T-helper 17 cell (primary cell): ENCODE results near the gene MRPS18B. TPM values are rescaled to one million over a fixed set of nuclear protein-coding genes. Genes with fewer than 3 reads are reported as not detected.
A peak's percentile ranks its signal among the peaks of the same experiment; 100 is the strongest.
"Not testable (repeated sequence)": the region's sequence is repeated elsewhere in the genome, so short reads cannot be mapped to it uniquely, and the experiment has no call there.

Source experiments
- ATAC-seq: fragments of 150-1000 bp; cut with Tn5 transposase; 2 replicates; pipeline ENCODE4 v1.10.0; 2021; ENCODE audit warnings: mild to moderate bottlenecking, moderate library complexity
- DNase-seq, 3 donors: peaks; one replicate each; pipeline versions ENCODE4 v3.0.0 to v3.0.0-alpha.2; 2020 to 2021
- H3K9me3 ChIP-seq: one replicate; pipeline ENCODE4 v1.7.0; 2013; ENCODE audit warnings: low read length, mild to moderate bottlenecking; ENCODE audit not compliant: control insufficient read depth, poor library complexity, severe bottlenecking
- H3K27ac Mint-ChIP-seq: one replicate; pipeline ENCODE4 v1.8.0; 2022; ENCODE audit warnings: mild to moderate bottlenecking, moderate library complexity, mixed read lengths
- H3K27me3 Mint-ChIP-seq: one replicate; pipeline ENCODE4 v1.8.0; 2022; ENCODE audit warnings: mixed read lengths
- H3K36me3 Mint-ChIP-seq: one replicate; pipeline ENCODE4 v1.8.0; 2022; ENCODE audit warnings: low read depth, mixed read lengths
- H3K4me1 Mint-ChIP-seq: one replicate; pipeline ENCODE4 v1.8.0; 2022; ENCODE audit warnings: mild to moderate bottlenecking, mixed read lengths
- H3K4me3 Mint-ChIP-seq: one replicate; pipeline ENCODE4 v1.8.0; 2022; ENCODE audit warnings: mild to moderate bottlenecking, moderate library complexity, mixed read lengths
- total RNA-seq, 4 donors: library from RNA in 2 of 4; stranded (reverse) in 2 of 4; gene quantifications; one replicate each; pipeline ENCODE4 v1.2.3 and lab custom pipeline; 2022 to 2026

The MRPS18B gene
- total RNA-seq, 2 donors from 2014 or later: 16.3 to 23.2 TPM

DNA sequence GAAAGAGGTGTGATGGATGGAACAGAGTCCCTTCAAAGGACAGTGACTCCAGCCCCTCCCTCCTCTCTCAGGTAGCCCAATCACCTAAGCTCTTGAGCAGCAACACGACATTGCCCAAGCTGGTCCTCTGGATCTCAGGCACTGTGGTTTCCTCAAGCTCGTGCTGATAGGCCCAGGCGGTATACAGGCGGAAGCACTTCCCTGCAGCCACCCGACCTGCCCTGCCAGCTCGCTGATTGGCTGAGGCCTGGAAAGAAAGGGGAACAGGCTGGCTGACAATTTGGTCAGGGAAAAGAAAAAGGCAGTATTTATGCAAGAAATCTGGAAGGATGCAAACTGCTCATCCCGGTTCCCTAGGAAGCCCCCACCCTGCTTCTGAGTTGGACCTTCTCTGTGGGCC lies 38.9 kb downstream of the MRPS18B start:
- no peak overlapping the region for H3K27ac Mint-ChIP-seq
- H3K4me1 Mint-ChIP-seq: peaks cover 12% of the 10 kb centered on the region
- no peak for ATAC-seq
- no peak overlapping the region for H3K4me3 Mint-ChIP-seq
- DNase-seq: no peak
- H3K9me3 ChIP-seq: no peaks in the 10 kb centered on the region
- H3K36me3 Mint-ChIP-seq: peaks cover 10% of the 10 kb centered on the region
- H3K27me3 Mint-ChIP-seq: no peaks in the 10 kb centered on the region

DNA sequence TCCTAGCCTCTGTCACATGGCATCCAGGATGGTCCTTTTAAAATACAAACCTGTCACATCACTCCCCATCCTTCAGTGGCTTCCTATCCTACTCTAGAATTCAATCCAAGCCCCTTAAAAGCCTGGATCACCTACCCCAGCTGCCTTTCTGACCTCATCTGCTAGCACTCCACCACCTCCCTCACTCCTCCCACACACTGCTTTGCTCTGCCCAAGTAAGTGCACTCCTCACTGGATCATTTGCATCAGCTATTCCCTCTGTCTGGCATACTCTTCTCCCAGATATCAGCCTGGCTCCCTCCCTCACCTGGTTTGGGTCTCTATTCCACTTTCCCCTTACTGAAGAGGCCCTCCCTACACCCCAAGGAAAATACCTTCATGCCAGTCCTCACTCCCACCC lies 39.8 kb downstream of the MRPS18B start:
- Mint-ChIP-seq H3K36me3 (peaks cover 11% of the 10 kb centered on the region), H3K4me1 (peaks cover 12% of the 10 kb centered on the region), H3K4me3 (peak overlapping the region; percentile 28), H3K27me3 (no peaks in the 10 kb centered on the region), H3K27ac (peak overlapping the region; percentile 27)
- ATAC-seq (no peak), DNase-seq (no peak)
- no peaks in the 10 kb centered on the region for H3K9me3 ChIP-seq

DNA sequence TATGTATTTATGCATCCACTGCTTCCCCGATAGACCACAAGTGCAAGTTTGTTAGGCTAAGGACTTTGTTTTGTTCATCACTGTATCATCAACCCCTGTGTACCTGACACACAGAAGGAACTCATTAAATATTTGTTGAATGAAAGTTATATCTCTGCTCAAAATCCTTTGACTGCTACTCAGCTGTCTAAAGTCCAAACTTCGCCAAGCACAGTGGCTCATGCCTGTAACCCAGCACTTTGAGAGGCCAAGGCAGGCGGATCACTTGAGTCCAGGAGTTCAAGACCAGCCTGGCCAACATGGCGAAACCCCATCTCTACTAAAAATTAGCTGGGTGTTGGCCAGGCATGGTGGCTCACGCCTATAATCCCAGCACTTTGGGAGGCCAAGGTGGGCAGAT lies 40.3 kb downstream of the MRPS18B start:
- not testable (repeated sequence) for H3K4me3 Mint-ChIP-seq, DNase-seq, ATAC-seq, H3K9me3 ChIP-seq, H3K27me3 Mint-ChIP-seq
- Mint-ChIP-seq H3K27ac (peak overlapping the region; percentile 27), H3K4me1 (peaks cover 12% of the 10 kb centered on the region), H3K36me3 (peaks cover 13% of the 10 kb centered on the region)

DNA sequence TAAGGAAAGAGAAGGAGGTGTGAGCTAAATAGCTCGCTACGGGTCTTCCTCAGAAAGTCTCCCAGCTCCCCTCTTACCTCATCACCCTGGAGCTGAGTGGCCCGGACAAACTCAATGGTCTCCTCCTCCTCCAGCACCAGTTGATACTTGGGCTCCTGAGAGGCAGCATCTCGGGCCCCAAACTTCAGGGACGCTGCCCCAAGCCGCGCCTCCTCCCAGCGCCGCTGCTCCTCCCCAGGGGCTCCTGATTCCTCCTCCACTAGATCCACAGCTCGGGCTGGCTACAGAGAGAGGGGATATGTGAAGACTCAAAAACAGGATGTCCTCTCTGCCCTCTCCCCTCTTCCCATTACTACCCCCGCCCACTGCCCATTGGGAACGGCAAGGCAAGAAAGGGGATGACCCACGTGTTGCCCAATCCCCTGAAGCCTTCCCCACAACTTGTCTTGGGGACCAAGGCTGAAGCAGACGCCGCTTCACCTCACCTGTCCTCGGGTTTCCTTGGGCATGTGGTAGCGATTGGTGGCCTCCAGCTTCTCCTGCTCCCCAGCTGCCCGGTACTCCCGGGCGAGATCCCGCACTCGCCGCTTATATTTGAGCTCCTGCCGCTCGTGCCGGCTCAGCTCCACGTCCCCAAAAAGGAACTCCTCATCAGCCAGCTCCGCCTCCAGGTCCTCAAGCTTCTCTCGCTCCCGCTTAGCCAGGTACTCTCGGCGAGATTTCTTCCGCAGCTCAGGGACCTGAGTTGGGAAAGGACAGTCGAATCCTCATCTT lies 47.5 kb downstream of the MRPS18B start:
- Mint-ChIP-seq H3K4me1 (peaks cover 6% of the 10 kb centered on the region), H3K27ac (no peak overlapping the region), H3K27me3 (no peaks in the 10 kb centered on the region), H3K36me3 (peaks cover 7% of the 10 kb centered on the region), H3K4me3 (no peak overlapping the region)
- ATAC-seq (no peak), DNase-seq (no peak)
- no peaks in the 10 kb centered on the region for H3K9me3 ChIP-seq

DNA sequence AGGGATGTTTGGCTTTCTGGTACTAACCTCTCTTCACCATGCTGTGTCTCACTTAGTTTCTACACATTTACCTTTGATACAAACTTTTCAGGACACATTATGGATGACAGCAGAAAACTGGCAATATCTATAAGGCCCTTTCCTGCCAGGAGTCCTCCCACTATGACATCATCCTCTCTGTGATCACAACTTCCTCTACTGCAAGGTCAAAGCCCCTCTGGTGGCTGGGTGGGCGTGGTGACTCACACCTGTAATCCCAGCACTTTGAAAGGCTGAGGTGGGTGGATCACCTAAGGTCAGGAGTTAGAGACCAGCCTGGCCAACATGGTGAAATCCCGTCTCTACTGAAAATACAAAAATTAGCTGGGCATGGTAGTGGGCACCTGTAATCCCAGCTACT lies 48.7 kb downstream of the MRPS18B start:
- Mint-ChIP-seq H3K36me3 (peaks cover 12% of the 10 kb centered on the region), H3K4me1 (peaks cover 14% of the 10 kb centered on the region)
- not testable (repeated sequence) for H3K27me3 Mint-ChIP-seq, ATAC-seq, H3K9me3 ChIP-seq, DNase-seq, H3K27ac Mint-ChIP-seq, H3K4me3 Mint-ChIP-seq

DNA sequence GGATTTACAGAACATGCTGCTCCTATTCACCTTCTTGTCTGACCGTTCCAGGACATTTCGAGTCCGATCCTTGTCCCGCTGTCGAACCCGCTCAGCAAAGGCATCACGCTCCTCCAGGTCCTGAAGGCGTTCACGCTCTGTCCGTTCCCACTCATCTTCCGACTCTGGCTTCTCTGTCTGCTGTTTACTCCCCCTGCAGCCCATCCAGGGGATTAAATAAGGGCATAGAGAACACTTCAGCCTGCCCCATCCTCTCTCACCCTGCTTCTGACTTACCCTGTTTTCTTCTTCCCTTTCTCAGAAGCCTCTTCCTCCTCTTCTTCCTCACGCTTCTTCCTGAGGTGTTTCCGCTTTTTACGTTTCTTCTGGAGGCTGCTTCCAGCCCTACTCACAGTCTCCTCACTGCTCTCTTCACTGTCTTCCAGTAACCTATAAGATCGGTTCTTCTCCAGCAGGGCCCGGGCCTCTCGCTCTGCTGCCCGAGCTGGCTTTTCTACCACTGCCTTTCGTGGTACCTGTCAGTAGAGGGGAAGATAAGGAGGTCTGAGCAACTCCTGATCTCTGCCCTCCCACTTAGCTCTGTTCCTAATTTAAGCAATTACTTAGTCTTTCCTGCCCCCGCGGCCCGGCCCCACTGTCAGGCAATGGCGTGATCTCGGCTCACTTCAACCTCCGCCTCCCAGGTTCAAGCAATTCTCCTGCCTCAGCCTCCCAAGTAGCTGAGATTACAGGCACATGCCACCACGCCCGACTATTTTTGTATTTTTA lies 53.3 kb downstream of the MRPS18B start:
- peaks cover 7% of the 10 kb centered on the region for H3K36me3 Mint-ChIP-seq
- no peaks in the 10 kb centered on the region for H3K9me3 ChIP-seq
- H3K27ac Mint-ChIP-seq: no peak overlapping the region
- H3K4me3 Mint-ChIP-seq: peak overlapping the region; percentile 79
- H3K4me1 Mint-ChIP-seq: peaks cover 26% of the 10 kb centered on the region
- DNase-seq: no peak
- ATAC-seq: no peak
- H3K27me3 Mint-ChIP-seq: no peaks in the 10 kb centered on the region

DNA sequence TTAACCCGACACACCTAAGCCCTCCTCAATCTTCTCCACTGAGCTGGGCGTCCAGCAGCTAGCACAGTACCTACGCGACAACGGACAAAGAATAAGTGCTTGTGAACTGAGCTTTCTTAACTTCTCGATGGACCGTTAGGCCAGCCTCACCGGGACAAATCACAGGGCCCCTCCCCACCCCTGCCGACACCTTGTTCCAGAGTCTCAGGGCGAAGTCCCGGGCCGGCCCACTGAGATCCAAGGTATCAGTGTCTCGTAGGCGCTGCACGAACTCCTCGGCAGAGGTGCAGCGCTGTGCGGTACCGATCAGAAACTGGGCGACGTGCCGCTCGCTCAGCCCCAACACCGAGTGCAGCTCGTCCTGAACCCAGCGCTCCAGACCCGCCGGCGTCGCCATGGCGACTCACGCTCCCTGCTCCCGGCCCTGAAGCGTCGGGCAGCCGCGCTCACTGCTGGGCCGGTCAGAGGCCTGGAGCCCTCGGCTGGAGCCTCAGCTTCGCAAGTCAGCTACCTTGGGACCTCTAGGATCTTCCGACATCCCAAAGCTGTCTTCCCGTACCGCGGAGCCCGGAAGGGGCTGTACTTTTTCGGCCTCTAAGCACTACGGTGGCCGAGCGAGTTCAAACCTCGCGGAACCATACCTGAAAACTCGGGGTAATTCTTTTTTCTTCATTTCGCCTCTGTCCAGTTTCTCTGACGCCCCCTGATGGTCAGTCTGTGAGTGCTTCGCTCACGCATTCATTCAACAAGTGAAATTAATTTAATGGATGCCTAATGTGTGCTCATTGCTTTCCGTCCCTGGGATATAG lies 55.0 kb downstream of the MRPS18B start, which contains the start of gene DHX16:
DHX16 (minus strand) TSS at position 562 of the 809 bp plus-strand sequence; CDS start at position 397, 165 bp downstream.
- Mint-ChIP-seq H3K36me3 (peaks cover 14% of the 10 kb centered on the region), H3K4me3 (peak within 1 kb of the TSS; percentile 94), H3K27ac (peak within 1 kb of the TSS; percentile 95), H3K27me3 (no peaks in the 10 kb centered on the region), H3K4me1 (peaks cover 32% of the 10 kb centered on the region)
- DNase-seq (peak; percentile 73 to 81 (median 79)), ATAC-seq (peak; percentile 84)
- H3K9me3 ChIP-seq: no peaks in the 10 kb centered on the region

Other genes with a start within 250 kb of the MRPS18B start
- 1,000 to 10,000 TPM; 1,324 to 1,494 TPM for gene HLA-E, start 128.3 kb upstream of the MRPS18B start, total RNA-seq
- gene GNL1, start 61.4 kb upstream of the MRPS18B start, total RNA-seq: 100 to 1,000 TPM; 178 to 211 TPM
- gene PRR3, start 60.5 kb upstream of the MRPS18B start, total RNA-seq: 10 to 100 TPM; 11.2 to 13.9 TPM
- gene ABCF1, start 46.4 kb upstream of the MRPS18B start, total RNA-seq: 100 to 1,000 TPM in 1 of 2 donors, 10 to 100 TPM in 1; 97.4 to 106 TPM
- gene PPP1R10, start 597 bp upstream of the MRPS18B start, total RNA-seq: 100 to 1,000 TPM; 114 to 123 TPM
- gene ATAT1, start 9.0 kb downstream of the MRPS18B start, total RNA-seq: 1 to 10 TPM; 5.6 to 6.6 TPM
- gene C6orf136, start 29.3 kb downstream of the MRPS18B start, total RNA-seq: 10 to 100 TPM; 32.6 to 37.0 TPM
- gene DHX16, start 55.2 kb downstream of the MRPS18B start, total RNA-seq: 10 to 100 TPM; 23.5 to 25.6 TPM
- gene PPP1R18, start 68.8 kb downstream of the MRPS18B start, total RNA-seq: 100 to 1,000 TPM in 1 of 2 donors, 10 to 100 TPM in 1; 99.5 to 117 TPM
- gene NRM, start 73.1 kb downstream of the MRPS18B start, total RNA-seq: 1 to 10 TPM; 4.7 to 5.6 TPM
- gene MDC1, start 99.4 kb downstream of the MRPS18B start, total RNA-seq: 10 to 100 TPM; 37.4 to 46.5 TPM
- gene TUBB, start 102.5 kb downstream of the MRPS18B start, total RNA-seq: 100 to 1,000 TPM; 104 to 108 TPM
- 10 to 100 TPM; 25.6 to 39.0 TPM for gene FLOT1, start 124.8 kb downstream of the MRPS18B start, total RNA-seq
- gene IER3, start 126.7 kb downstream of the MRPS18B start, total RNA-seq: 10 to 100 TPM in 1 of 2 donors, 1 to 10 TPM in 1; 9.6 to 11.3 TPM